Epithelial cell of esophagus (primary cell): ENCODE data around the gene BABAM2.

Experiments
- DNase-seq: peaks from one replicate; pipeline ENCODE4 v3.0.0; 2010; ENCODE audit warnings: low read depth
- H3K4me3 ChIP-seq: 2 replicates; pipeline ENCODE4 v1.5.1; 2011; ENCODE audit warnings: mild to moderate bottlenecking, low read length, control low read depth
- CTCF ChIP-seq: IDR thresholded peaks from 2 replicates; pipeline ENCODE4 v1.5.1; 2011; ENCODE audit warnings: low read depth, mild to moderate bottlenecking, low read length, control low read depth, inconsistent platforms; ENCODE audit not compliant: insufficient read depth; ENCODE audit errors: missing control alignments

BABAM2 gene

DNA sequence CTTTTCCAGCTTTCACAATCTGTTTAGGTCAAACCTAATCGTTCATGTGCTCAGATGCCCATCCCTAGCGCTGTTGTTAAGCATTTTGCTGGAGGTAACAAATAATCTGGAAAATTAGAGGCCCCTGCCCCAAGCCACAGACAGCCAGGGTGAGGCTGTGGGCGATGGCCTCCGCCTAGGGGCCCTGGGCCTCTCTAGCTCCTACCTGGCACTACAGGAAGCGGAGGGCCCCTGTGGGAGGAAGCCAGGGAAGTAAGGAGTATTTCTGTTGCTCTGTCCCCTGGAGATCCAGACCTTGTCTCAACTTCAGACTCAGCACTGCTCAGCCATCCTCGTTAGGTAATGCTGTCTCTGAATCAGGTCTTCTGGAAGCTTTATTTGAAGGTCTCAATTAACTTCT is 489.7 kb downstream of the BABAM2 start:
- no peak for TF ChIP-seq CTCF
- H3K4me3 ChIP-seq = no peak overlapping the region
- no peak for DNase-seq

GRCh38 chr2:28381225-28382180 is 491.0 kb downstream of the BABAM2 start:
- no peak overlapping the region for H3K4me3 ChIP-seq
- TF ChIP-seq CTCF = no peak
- no peak for DNase-seq

DNA sequence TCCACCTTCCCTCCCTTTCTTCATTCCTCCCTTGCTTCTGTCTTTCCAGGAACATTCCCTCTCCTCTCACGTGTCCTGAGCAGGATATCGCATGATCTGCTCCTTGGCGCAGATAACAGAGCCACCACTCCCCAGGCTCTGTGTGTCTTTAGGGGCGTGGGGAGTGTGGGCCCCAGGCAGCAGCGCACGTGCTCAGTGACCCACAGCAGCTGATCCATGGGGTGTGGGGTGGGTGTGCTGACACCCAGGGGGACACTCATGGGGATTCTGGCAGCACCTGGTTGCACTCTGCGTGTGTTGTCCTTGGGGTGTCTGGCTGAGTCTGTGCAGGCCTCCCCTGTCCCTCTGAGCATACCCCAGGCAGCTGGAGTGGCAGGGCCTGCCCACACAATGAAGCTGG is 492.2 kb downstream of the BABAM2 start:
- no peak for DNase-seq
- H3K4me3 ChIP-seq = no peak overlapping the region
- TF ChIP-seq CTCF = no peak

DNA sequence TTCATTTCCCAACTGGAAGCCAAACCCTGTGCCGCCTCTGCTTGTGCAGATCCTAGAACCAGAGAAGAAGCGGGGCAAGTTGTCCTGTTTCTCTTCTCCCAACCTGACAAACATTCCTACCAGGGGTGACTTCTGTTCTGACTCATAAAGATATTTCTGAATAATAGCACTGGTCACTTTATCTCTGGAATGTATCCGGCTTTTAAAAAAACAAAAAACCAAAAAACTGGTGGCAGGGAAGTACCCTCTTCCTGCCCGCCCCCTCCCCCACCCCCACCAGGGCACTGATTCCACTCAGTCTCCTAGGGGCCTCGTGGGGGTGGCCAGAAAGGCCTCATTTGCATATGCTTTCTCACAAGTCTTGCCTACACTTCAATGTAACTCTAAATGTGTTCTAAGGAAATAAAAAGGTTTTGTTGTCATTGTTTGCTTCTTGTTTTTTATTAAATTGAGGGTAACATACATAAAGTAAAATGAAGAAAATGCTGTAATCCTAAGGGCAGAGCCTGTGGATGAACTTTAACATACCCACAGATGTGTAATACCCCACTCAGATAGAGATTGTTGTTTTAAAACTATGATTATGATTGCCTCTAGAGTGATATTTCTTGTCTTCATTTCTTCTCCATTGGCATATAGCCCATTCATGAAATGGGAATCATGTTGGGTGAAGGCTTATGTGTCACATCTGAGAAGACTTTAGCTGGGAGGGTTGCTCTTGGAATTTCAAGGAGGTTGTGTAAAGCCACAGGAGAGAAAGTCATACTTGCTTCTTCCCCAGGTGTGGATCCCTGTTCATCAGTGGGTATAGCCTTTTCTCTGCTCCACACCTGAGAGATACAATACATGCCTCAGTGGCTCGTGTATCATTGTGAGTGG is 496.8 kb downstream of the BABAM2 start:
- peak; percentile 41 for DNase-seq
- H3K4me3 ChIP-seq = no peak overlapping the region
- TF ChIP-seq CTCF = no peak
